Mucosa of descending colon (tissue), 3 donors: ENCODE data around the gene BTBD10. TPM values are rescaled to one million over a fixed set of nuclear protein-coding genes. Genes with fewer than 3 reads are reported as not detected.

ENCODE experiments used
- ATAC-seq: fragments of 200-7000 bp; cut with Tn5 transposase; one replicate; pipeline ENCODE4 v1.9.1; 2020; ENCODE audit warnings: mild to moderate bottlenecking, moderate library complexity
- DNase-seq, 3 donors: peaks; one replicate each; pipeline ENCODE4 v3.0.0-alpha.2; 2020
- H3K36me3 ChIP-seq: fragments of 200-600 bp; one replicate; pipeline ENCODE4 v1.8.0; 2021; ENCODE audit warnings: low read depth, mild to moderate bottlenecking
- H3K4me1 ChIP-seq: fragments of 200-600 bp; one replicate; pipeline ENCODE4 v1.8.0; 2021; ENCODE audit warnings: low read depth, mild to moderate bottlenecking
- H3K4me3 ChIP-seq: fragments of 200-600 bp; one replicate; pipeline ENCODE4 v1.8.0; 2021; ENCODE audit warnings: mild to moderate bottlenecking
- H3K9me3 ChIP-seq: fragments of 200-600 bp; one replicate; pipeline ENCODE4 v1.8.0; 2021; ENCODE audit warnings: mild to moderate bottlenecking
- CTCF ChIP-seq: fragments of 200-600 bp; IDR thresholded peaks from one replicate; pipeline ENCODE4 v1.8.0; 2022; ENCODE audit warnings: antibody characterized with exemption, mild to moderate bottlenecking
- intact Hi-C, 2 donors: fragments of 100-400 bp; cut with DNase I in 1 of 2; cut with micrococcal nuclease in 1 of 2; formaldehyde crosslinking; loops; one replicate each; pipeline versions ENCODE4 v1.11.0 to v1.11.1; 2022; cut with DNase I, micrococcal nuclease
- total RNA-seq, 3 donors: library from RNA; stranded (reverse); fragmentation: NEBNext Ultra II Directional in 2 of 3; extraction: Animal tissue kit (Norgen Biotek cat#: 25700) in 2 of 3; gene quantifications; one replicate each; pipeline versions ENCODE4 v1.2.1 to v1.2.4, GENCODE V29; 2021 to 2023
- donor health status: DM: no; HTN: no; CAD: no; lungs with moderate emphysema.
- donor health status: DM: no; HTN: no; CAD: no.
- donor health status: DM: no; HTN: yes; CAD: no.

BTBD10 gene
- total RNA-seq, 3 donors from 2014 or later: 28.2 to 37.8 (median 29.5) TPM

GRCh38 chr11:13391217-13391616 is 71.8 kb downstream of the BTBD10 start:
- Histone ChIP-seq H3K4me3 (no peak overlapping the region), H3K4me1 (peaks cover 22% of the 10 kb centered on the region), H3K9me3 (no peaks in the 10 kb centered on the region), H3K36me3 (no peaks in the 10 kb centered on the region)
- TF ChIP-seq CTCF: no peak
- peak in 1 of 3 donors; percentile 26 for DNase-seq
- peak; percentile 84 for ATAC-seq
- intact Hi-C loops: no loop called here

GRCh38 chr11:13388741-13389140 is 74.3 kb downstream of the BTBD10 start:
- Histone ChIP-seq H3K36me3 (no peaks in the 10 kb centered on the region), H3K9me3 (no peaks in the 10 kb centered on the region), H3K4me3 (no peak overlapping the region), H3K4me1 (peaks cover 22% of the 10 kb centered on the region)
- no peak for TF ChIP-seq CTCF
- ATAC-seq: no peak
- DNase-seq: no peak
- intact Hi-C loops: no loop called here

- H3K4me1 ChIP-seq: peaks cover 19% of the 10 kb centered on the region
- DNase-seq: peak in 2 of 3 donors; percentile 42 to 74
- no peak overlapping the region for H3K4me3 ChIP-seq
- no peaks in the 10 kb centered on the region for H3K36me3 ChIP-seq
- intact Hi-C loops: no loop called here
- TF ChIP-seq CTCF: no peak
- ATAC-seq: peak; percentile 92
- H3K9me3 ChIP-seq: no peaks in the 10 kb centered on the region
Measured at GRCh38 chr11:13386567-13386966, 76.5 kb downstream of the BTBD10 start.

GRCh38 chr11:13384908-13385640 is 77.9 kb downstream of the BTBD10 start:
- peaks cover 12% of the 10 kb centered on the region for H3K4me1 ChIP-seq
- H3K9me3 ChIP-seq: no peaks in the 10 kb centered on the region
- H3K4me3 ChIP-seq: no peak overlapping the region
- TF ChIP-seq CTCF: peak; percentile 28
- DNase-seq (peak in 1 of 3 donors; percentile 75), ATAC-seq (no peak)
- no peaks in the 10 kb centered on the region for H3K36me3 ChIP-seq
- intact Hi-C loops: no loop called here

GRCh38 chr11:13382751-13383150 is 80.3 kb downstream of the BTBD10 start:
- ATAC-seq (no peak), DNase-seq (no peak)
- H3K9me3 ChIP-seq: no peaks in the 10 kb centered on the region
- TF ChIP-seq CTCF: no peak
- intact Hi-C loops: no loop called here
- H3K4me1 ChIP-seq: peaks cover 7% of the 10 kb centered on the region
- no peaks in the 10 kb centered on the region for H3K36me3 ChIP-seq
- no peak overlapping the region for H3K4me3 ChIP-seq
